Stimulated activated effector memory CD8-positive, alpha-beta T cell treated with anti-CD3 and anti-CD28 coated beads, Interleukin-12 subunit alpha, Interleukin-12 subunit beta, amount 100 ng/mL, for 72 hours (primary cell): ENCODE measurements around the gene ARVCF.

Experiments used
- ATAC-seq: fragments of 150-1000 bp; cut with Tn5 transposase; 2 replicates; pipeline ENCODE4 v1.10.0; 2021
- DNase-seq, 2 donors: peaks; one replicate each; pipeline ENCODE4 v3.0.0; 2021 to 2022; ENCODE audit warnings: low spot score in 2 of 2
- H3K27ac Mint-ChIP-seq: one replicate; pipeline ENCODE4 v1.8.0; 2022; ENCODE audit warnings: mild to moderate bottlenecking, mixed read lengths
- H3K36me3 Mint-ChIP-seq: one replicate; pipeline ENCODE4 v1.8.0; 2022; ENCODE audit warnings: mild to moderate bottlenecking, mixed read lengths
- H3K4me1 Mint-ChIP-seq: one replicate; pipeline ENCODE4 v1.8.0; 2022; ENCODE audit warnings: mixed read lengths
- H3K4me3 Mint-ChIP-seq: one replicate; pipeline ENCODE4 v1.8.0; 2022; ENCODE audit warnings: mild to moderate bottlenecking, mixed read lengths
- H3K9me3 Mint-ChIP-seq: one replicate; pipeline ENCODE4 v1.8.0; 2022; ENCODE audit warnings: mixed read lengths

The ARVCF gene

GRCh38 chr22:19991645-19992451 is 24.8 kb downstream of the ARVCF start:
- ATAC-seq (no peak), DNase-seq (no peak)
- H3K27ac Mint-ChIP-seq: no peak overlapping the region
- H3K9me3 Mint-ChIP-seq: no peaks in the 10 kb centered on the region
- H3K4me3 Mint-ChIP-seq: no peak overlapping the region
- H3K36me3 Mint-ChIP-seq: no peaks in the 10 kb centered on the region
- H3K4me1 Mint-ChIP-seq: no peaks in the 10 kb centered on the region

GRCh38 chr22:19991395-19991644 is 25.3 kb downstream of the ARVCF start:
- Mint-ChIP-seq H3K4me1 (no peaks in the 10 kb centered on the region), H3K4me3 (no peak overlapping the region), H3K27ac (no peak overlapping the region), H3K9me3 (no peaks in the 10 kb centered on the region), H3K36me3 (no peaks in the 10 kb centered on the region)
- ATAC-seq (no peak), DNase-seq (no peak)

- Mint-ChIP-seq H3K4me1 (no peaks in the 10 kb centered on the region), H3K4me3 (no peak overlapping the region), H3K9me3 (no peaks in the 10 kb centered on the region), H3K27ac (no peak overlapping the region), H3K36me3 (no peaks in the 10 kb centered on the region)
- DNase-seq (no peak), ATAC-seq (no peak)
These were observed 25.8 kb downstream of the ARVCF start for GRCh38 chr22:19990609-19991394.

GRCh38 chr22:19990188-19990587 is 26.4 kb downstream of the ARVCF start:
- Mint-ChIP-seq H3K36me3 (no peaks in the 10 kb centered on the region), H3K4me3 (no peak overlapping the region), H3K9me3 (no peaks in the 10 kb centered on the region), H3K27ac (no peak overlapping the region), H3K4me1 (no peaks in the 10 kb centered on the region)
- DNase-seq: no peak
- ATAC-seq: no peak

GRCh38 chr22:19989725-19990067 is 26.9 kb downstream of the ARVCF start:
- no peak for ATAC-seq
- H3K4me3 Mint-ChIP-seq: no peak overlapping the region
- no peaks in the 10 kb centered on the region for H3K36me3 Mint-ChIP-seq
- no peaks in the 10 kb centered on the region for H3K4me1 Mint-ChIP-seq
- H3K27ac Mint-ChIP-seq: no peak overlapping the region
- DNase-seq: no peak
- H3K9me3 Mint-ChIP-seq: no peaks in the 10 kb centered on the region

- DNase-seq (no peak), ATAC-seq (no peak)
- no peak overlapping the region for H3K27ac Mint-ChIP-seq
- H3K4me1 Mint-ChIP-seq: no peaks in the 10 kb centered on the region
- no peak overlapping the region for H3K4me3 Mint-ChIP-seq
- no peaks in the 10 kb centered on the region for H3K9me3 Mint-ChIP-seq
- H3K36me3 Mint-ChIP-seq: no peaks in the 10 kb centered on the region
These were observed 27.5 kb downstream of the ARVCF start for GRCh38 chr22:19988965-19989724.

- Mint-ChIP-seq H3K4me1 (no peaks in the 10 kb centered on the region), H3K9me3 (no peaks in the 10 kb centered on the region), H3K4me3 (peak overlapping the region; percentile 41), H3K36me3 (no peaks in the 10 kb centered on the region), H3K27ac (no peak overlapping the region)
- DNase-seq (no peak), ATAC-seq (no peak)
These were observed 28.3 kb downstream of the ARVCF start for GRCh38 chr22:19988331-19988808.

GRCh38 chr22:19987394-19988306 is 29.0 kb downstream of the ARVCF start:
- H3K36me3 Mint-ChIP-seq: no peaks in the 10 kb centered on the region
- no peak overlapping the region for H3K27ac Mint-ChIP-seq
- DNase-seq: no peak
- H3K4me1 Mint-ChIP-seq: no peaks in the 10 kb centered on the region
- no peaks in the 10 kb centered on the region for H3K9me3 Mint-ChIP-seq
- no peak for ATAC-seq
- peak overlapping the region; percentile 41 for H3K4me3 Mint-ChIP-seq

GRCh38 chr22:19986410-19987341 is 29.9 kb downstream of the ARVCF start:
- DNase-seq (peak; percentile 70 to 78), ATAC-seq (peak; percentile 80)
- H3K4me1 Mint-ChIP-seq: no peaks in the 10 kb centered on the region
- no peaks in the 10 kb centered on the region for H3K9me3 Mint-ChIP-seq
- H3K36me3 Mint-ChIP-seq: no peaks in the 10 kb centered on the region
- peak overlapping the region; percentile 41 for H3K4me3 Mint-ChIP-seq
- no peak overlapping the region for H3K27ac Mint-ChIP-seq

- no peak overlapping the region for H3K27ac Mint-ChIP-seq
- H3K4me3 Mint-ChIP-seq: peak overlapping the region; percentile 32
- H3K9me3 Mint-ChIP-seq: no peaks in the 10 kb centered on the region
- no peaks in the 10 kb centered on the region for H3K36me3 Mint-ChIP-seq
- ATAC-seq: no peak
- no peak for DNase-seq
- H3K4me1 Mint-ChIP-seq: no peaks in the 10 kb centered on the region
These were observed 30.6 kb downstream of the ARVCF start for GRCh38 chr22:19986011-19986409.

- no peaks in the 10 kb centered on the region for H3K9me3 Mint-ChIP-seq
- H3K4me1 Mint-ChIP-seq: no peaks in the 10 kb centered on the region
- ATAC-seq: no peak
- no peak overlapping the region for H3K27ac Mint-ChIP-seq
- no peak overlapping the region for H3K4me3 Mint-ChIP-seq
- DNase-seq: no peak
- no peaks in the 10 kb centered on the region for H3K36me3 Mint-ChIP-seq
These were observed 31.5 kb downstream of the ARVCF start for GRCh38 chr22:19984851-19985811.

GRCh38 chr22:19984201-19984753 is 32.3 kb downstream of the ARVCF start:
- Mint-ChIP-seq H3K9me3 (no peaks in the 10 kb centered on the region), H3K27ac (no peak overlapping the region), H3K4me1 (no peaks in the 10 kb centered on the region), H3K36me3 (no peaks in the 10 kb centered on the region), H3K4me3 (no peak overlapping the region)
- DNase-seq: no peak
- ATAC-seq: peak; percentile 51

- no peaks in the 10 kb centered on the region for H3K4me1 Mint-ChIP-seq
- ATAC-seq (no peak), DNase-seq (no peak)
- no peaks in the 10 kb centered on the region for H3K36me3 Mint-ChIP-seq
- no peak overlapping the region for H3K27ac Mint-ChIP-seq
- H3K4me3 Mint-ChIP-seq: no peak overlapping the region
- H3K9me3 Mint-ChIP-seq: no peaks in the 10 kb centered on the region
These were observed 32.9 kb downstream of the ARVCF start for GRCh38 chr22:19983741-19984140.
